Loucy (cell line): ENCODE results near the gene ATP8B3.

Experiments
- H2AFZ ChIP-seq: fragments of 200-600 bp; sonication (generic); 2 replicates; pipeline ENCODE4 v1.6.0; 2016; ENCODE audit warnings: antibody characterized with exemption, mild to moderate bottlenecking, low read length, moderate library complexity
- H3F3A ChIP-seq: fragments of 200-600 bp; 2 replicates; pipeline ENCODE4 v1.6.0; 2016; ENCODE audit warnings: antibody characterized with exemption, low read depth, mild to moderate bottlenecking
- H3K27me3 ChIP-seq: fragments of 200-600 bp; sonication (generic); 2 replicates; pipeline ENCODE4 v1.6.1; 2014; ENCODE audit warnings: low read length, mild to moderate bottlenecking; ENCODE audit not compliant: insufficient read depth, poor library complexity, severe bottlenecking
- H3K36me3 ChIP-seq: fragments of 200-600 bp; sonication (generic); 2 replicates; pipeline ENCODE4 v1.6.1; 2016; ENCODE audit warnings: low read length; ENCODE audit not compliant: insufficient read depth
- H3K4me1 ChIP-seq: fragments of 200-600 bp; sonication (generic); 2 replicates; pipeline ENCODE4 v1.5.1; 2014; ENCODE audit warnings: low read length, mild to moderate bottlenecking; ENCODE audit not compliant: insufficient read depth, poor library complexity, severe bottlenecking
- H3K4me2 ChIP-seq: fragments of 200-600 bp; sonication (generic); 2 replicates; pipeline ENCODE4 v1.6.0; 2014; ENCODE audit warnings: antibody characterized with exemption, low read length, low read depth, mild to moderate bottlenecking; ENCODE audit not compliant: poor library complexity, severe bottlenecking
- H3K4me3 ChIP-seq: fragments of 200-600 bp; sonication (generic); 2 replicates; pipeline ENCODE4 v1.5.1; 2014; ENCODE audit warnings: low read length, mild to moderate bottlenecking, mixed read lengths; ENCODE audit not compliant: poor library complexity, severe bottlenecking
- H3K79me2 ChIP-seq: fragments of 200-600 bp; sonication (generic); 2 replicates; pipeline ENCODE4 v1.6.1; 2014; ENCODE audit warnings: low read length; ENCODE audit not compliant: insufficient read depth
- H3K9ac ChIP-seq: fragments of 200-600 bp; sonication (generic); 2 replicates; pipeline ENCODE4 v1.6.0; 2014; ENCODE audit warnings: mild to moderate bottlenecking, low read depth, low read length, moderate library complexity; ENCODE audit not compliant: poor library complexity, severe bottlenecking
- H3K9me2 ChIP-seq: fragments of 200-600 bp; sonication (generic); replicated peaks from 2 replicates; pipeline ENCODE4 v1.6.1; 2016; ENCODE audit warnings: low read depth, low read length, mixed read lengths
- H3K9me3 ChIP-seq: fragments of 200-600 bp; sonication (generic); 2 replicates; pipeline ENCODE4 v1.6.1; 2014; ENCODE audit warnings: mild to moderate bottlenecking, antibody characterized with exemption, low read length, low read depth; ENCODE audit not compliant: insufficient read depth
- H4K20me1 ChIP-seq: fragments of 200-600 bp; sonication (generic); 2 replicates; pipeline ENCODE4 v1.6.0; 2014; ENCODE audit warnings: antibody characterized with exemption, low read length, mild to moderate bottlenecking; ENCODE audit not compliant: insufficient read depth, poor library complexity, severe bottlenecking
- EZH2phosphoT487 ChIP-seq: fragments of 200-600 bp; IDR thresholded peaks from 2 replicates; pipeline ENCODE4 v1.6.1; 2018; ENCODE audit warnings: antibody characterized with exemption, mild to moderate bottlenecking, moderate library complexity, borderline replicate concordance
- TF ChIP-seq, protein P1 (sequence below): fragments of 200-600 bp; sonication (generic); conservative IDR thresholded peaks from 2 replicates; pipeline ENCODE4 v1.5.1; 2014; ENCODE audit warnings: mild to moderate bottlenecking, antibody characterized with exemption, low read length

ATP8B3 gene

GRCh38 chr19:1749373-1750342 lies 62.4 kb downstream of the ATP8B3 start:
- no peak overlapping the region for H3K4me3 ChIP-seq
- peaks cover 12% of the 10 kb centered on the region for H3K4me1 ChIP-seq
- H3K79me2 ChIP-seq = no peaks in the 10 kb centered on the region
- no peaks in the 10 kb centered on the region for H3K27me3 ChIP-seq
- H3K4me2 ChIP-seq = no peak overlapping the region
- no peaks in the 10 kb centered on the region for H3K9me2 ChIP-seq
- H3K9me3 ChIP-seq = no peaks in the 10 kb centered on the region
- H4K20me1 ChIP-seq = no peaks in the 10 kb centered on the region
- no peaks in the 10 kb centered on the region for H3F3A ChIP-seq
- TF ChIP-seq, protein P1, sequence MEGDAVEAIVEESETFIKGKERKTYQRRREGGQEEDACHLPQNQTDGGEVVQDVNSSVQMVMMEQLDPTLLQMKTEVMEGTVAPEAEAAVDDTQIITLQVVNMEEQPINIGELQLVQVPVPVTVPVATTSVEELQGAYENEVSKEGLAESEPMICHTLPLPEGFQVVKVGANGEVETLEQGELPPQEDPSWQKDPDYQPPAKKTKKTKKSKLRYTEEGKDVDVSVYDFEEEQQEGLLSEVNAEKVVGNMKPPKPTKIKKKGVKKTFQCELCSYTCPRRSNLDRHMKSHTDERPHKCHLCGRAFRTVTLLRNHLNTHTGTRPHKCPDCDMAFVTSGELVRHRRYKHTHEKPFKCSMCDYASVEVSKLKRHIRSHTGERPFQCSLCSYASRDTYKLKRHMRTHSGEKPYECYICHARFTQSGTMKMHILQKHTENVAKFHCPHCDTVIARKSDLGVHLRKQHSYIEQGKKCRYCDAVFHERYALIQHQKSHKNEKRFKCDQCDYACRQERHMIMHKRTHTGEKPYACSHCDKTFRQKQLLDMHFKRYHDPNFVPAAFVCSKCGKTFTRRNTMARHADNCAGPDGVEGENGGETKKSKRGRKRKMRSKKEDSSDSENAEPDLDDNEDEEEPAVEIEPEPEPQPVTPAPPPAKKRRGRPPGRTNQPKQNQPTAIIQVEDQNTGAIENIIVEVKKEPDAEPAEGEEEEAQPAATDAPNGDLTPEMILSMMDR = no peak
- no peak for TF ChIP-seq EZH2phosphoT487
- H3K36me3 ChIP-seq = no peaks in the 10 kb centered on the region
- H2AFZ ChIP-seq = no peak overlapping the region
- no peak overlapping the region for H3K9ac ChIP-seq

DNA sequence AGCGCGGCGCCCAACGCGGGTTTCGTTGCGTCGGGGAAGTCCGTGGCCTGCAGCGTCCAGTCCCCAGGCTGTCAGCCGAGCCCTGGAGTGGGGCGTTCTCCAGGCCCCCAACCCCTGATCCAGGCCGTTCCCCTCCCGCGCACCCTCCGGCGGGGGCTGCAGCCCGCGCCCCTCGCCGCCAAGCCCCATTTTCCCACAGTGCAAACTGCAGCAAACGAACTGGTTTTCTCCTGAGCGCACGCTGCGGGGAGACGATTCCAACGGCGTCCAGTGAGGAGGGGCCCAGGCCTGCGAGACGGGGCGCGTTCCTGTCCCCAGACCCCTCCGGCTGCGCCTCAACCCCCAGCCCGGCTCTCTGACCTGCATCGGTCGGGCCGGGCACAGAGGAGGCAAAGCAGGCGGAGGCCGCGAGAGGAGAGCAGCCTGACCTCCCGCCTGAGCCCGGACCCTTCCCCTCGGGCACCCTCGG lies 63.2 kb downstream of the ATP8B3 start:
- H3K4me3 ChIP-seq = no peak overlapping the region
- H3K4me1 ChIP-seq = peaks cover 13% of the 10 kb centered on the region
- no peaks in the 10 kb centered on the region for H3K27me3 ChIP-seq
- H3K9me2 ChIP-seq = no peaks in the 10 kb centered on the region
- H3K36me3 ChIP-seq = no peaks in the 10 kb centered on the region
- H3K79me2 ChIP-seq = no peaks in the 10 kb centered on the region
- H3K9ac ChIP-seq = no peak overlapping the region
- H2AFZ ChIP-seq = no peak overlapping the region
- no peak overlapping the region for H3K4me2 ChIP-seq
- H4K20me1 ChIP-seq = no peaks in the 10 kb centered on the region
- H3K9me3 ChIP-seq = no peaks in the 10 kb centered on the region
- H3F3A ChIP-seq = no peaks in the 10 kb centered on the region
- TF ChIP-seq EZH2phosphoT487 = no peak
- TF ChIP-seq, protein P1 = no peak

GRCh38 chr19:1748115-1748872 lies 63.8 kb downstream of the ATP8B3 start:
- no peaks in the 10 kb centered on the region for H3K27me3 ChIP-seq
- H2AFZ ChIP-seq = no peak overlapping the region
- H3K4me2 ChIP-seq = no peak overlapping the region
- H3K4me1 ChIP-seq = peaks cover 13% of the 10 kb centered on the region
- no peak overlapping the region for H3K4me3 ChIP-seq
- no peaks in the 10 kb centered on the region for H3K36me3 ChIP-seq
- H3K9me3 ChIP-seq = no peaks in the 10 kb centered on the region
- no peaks in the 10 kb centered on the region for H3K79me2 ChIP-seq
- no peaks in the 10 kb centered on the region for H3K9me2 ChIP-seq
- H4K20me1 ChIP-seq = no peaks in the 10 kb centered on the region
- TF ChIP-seq EZH2phosphoT487 = no peak
- TF ChIP-seq, protein P1 = no peak
- H3F3A ChIP-seq = no peaks in the 10 kb centered on the region
- no peak overlapping the region for H3K9ac ChIP-seq
